ENCODE data around the gene PI4KB. TPM values are rescaled to one million over a fixed set of nuclear protein-coding genes. Genes with fewer than 3 reads are reported as not detected.

PI4KB gene
- total RNA-seq, 4 donors from 2014 or later = 68.0 to 147 (median 83.7) TPM

- Histone ChIP-seq H3K9me3 (no peaks in the 10 kb centered on the region), H3K36me3 (peaks cover 0 to 99% (median 0%) of the 10 kb centered on the region in 3 donors), H3K27me3 (no peaks in the 10 kb centered on the region), H3K4me3 (no peak overlapping the region), H3K4me1 (no peaks in the 10 kb centered on the region), H3K27ac (no peak overlapping the region)
- no peak for TF ChIP-seq CTCF (IDR thresholded peaks at IDR 0.05)
- no peak for TF ChIP-seq POLR2A (IDR thresholded peaks at IDR 0.05)
- no peak for DNase-seq
These were observed 34.1 kb downstream of the PI4KB start for GRCh38 chr1:151293093-151293492.

GRCh38 chr1:151292207-151293030 lies 34.8 kb downstream of the PI4KB start:
- H3K27me3 ChIP-seq = no peaks in the 10 kb centered on the region
- H3K4me1 ChIP-seq = no peaks in the 10 kb centered on the region
- TF ChIP-seq POLR2A (IDR thresholded peaks at IDR 0.05) (no peak), CTCF (IDR thresholded peaks at IDR 0.05) (no peak)
- no peak overlapping the region for H3K4me3 ChIP-seq
- no peak for DNase-seq
- H3K27ac ChIP-seq = no peak overlapping the region
- H3K36me3 ChIP-seq = peaks cover 0 to 99% (median 0%) of the 10 kb centered on the region in 3 donors
- H3K9me3 ChIP-seq = no peaks in the 10 kb centered on the region

- H3K36me3 ChIP-seq = peaks cover 0 to 99% (median 0%) of the 10 kb centered on the region in 3 donors
- H3K27ac ChIP-seq = no peak overlapping the region
- no peaks in the 10 kb centered on the region for H3K9me3 ChIP-seq
- H3K27me3 ChIP-seq = no peaks in the 10 kb centered on the region
- no peaks in the 10 kb centered on the region for H3K4me1 ChIP-seq
- TF ChIP-seq POLR2A (IDR thresholded peaks at IDR 0.05) = no peak
- no peak for TF ChIP-seq CTCF (IDR thresholded peaks at IDR 0.05)
- no peak for DNase-seq
- H3K4me3 ChIP-seq = no peak overlapping the region
These were observed 36.4 kb downstream of the PI4KB start for GRCh38 chr1:151290709-151291303.

GRCh38 chr1:151289991-151290708 lies 37.1 kb downstream of the PI4KB start:
- no peak for DNase-seq
- no peaks in the 10 kb centered on the region for H3K9me3 ChIP-seq
- no peak overlapping the region for H3K4me3 ChIP-seq
- peaks cover 0 to 99% (median 0%) of the 10 kb centered on the region in 3 donors for H3K36me3 ChIP-seq
- no peak overlapping the region for H3K27ac ChIP-seq
- no peaks in the 10 kb centered on the region for H3K4me1 ChIP-seq
- TF ChIP-seq CTCF (IDR thresholded peaks at IDR 0.05) (no peak), POLR2A (IDR thresholded peaks at IDR 0.05) (no peak)
- H3K27me3 ChIP-seq = no peaks in the 10 kb centered on the region

- no peak overlapping the region for H3K4me3 ChIP-seq
- H3K4me1 ChIP-seq = peaks cover 0 to 1% (median 0%) of the 10 kb centered on the region in 4 donors
- no peaks in the 10 kb centered on the region for H3K9me3 ChIP-seq
- TF ChIP-seq CTCF (IDR thresholded peaks at IDR 0.05) (no peak), POLR2A (IDR thresholded peaks at IDR 0.05) (no peak)
- H3K27me3 ChIP-seq = no peaks in the 10 kb centered on the region
- no peak overlapping the region for H3K27ac ChIP-seq
- DNase-seq = no peak
- H3K36me3 ChIP-seq = peaks cover 0 to 95% (median 0%) of the 10 kb centered on the region in 3 donors
These were observed 37.9 kb downstream of the PI4KB start for GRCh38 chr1:151289080-151289935.
